Spleen (tissue), 11 donors: ENCODE measurements around the gene CHCHD3. TPM values are rescaled to one million over a fixed set of nuclear protein-coding genes. Genes with fewer than 3 reads are reported as not detected.
"Not testable (repeated sequence)": the region's sequence is repeated elsewhere in the genome, so short reads cannot be mapped to it uniquely, and the experiment has no call there.

Experiments
- DNase-seq: peaks from one replicate; pipeline ENCODE4 v3.0.0-alpha.2; 2020
- H3K27ac ChIP-seq, 8 donors: fragments of 200-600 bp; sonication (generic) in 7 of 8; 1 replicate in 4 of 8; 2 replicates in 4 of 8; pipeline versions ENCODE4 v1.5.0 to v1.8.0; 2016 to 2021; ENCODE audit warnings: inconsistent platforms in 4 of 8, mild to moderate bottlenecking in 4 of 8, moderate library complexity in 1 of 8
- H3K27me3 ChIP-seq, 7 donors: fragments of 200-600 bp; sonication (generic) in 6 of 7; replicated peaks in 1 of 7; 1 replicate in 4 of 7; 2 replicates in 3 of 7; pipeline versions ENCODE4 v1.5.0 to v1.8.0; 2016 to 2021; ENCODE audit warnings: inconsistent platforms in 3 of 7, mild to moderate bottlenecking in 1 of 7
- H3K36me3 ChIP-seq, 6 donors: fragments of 200-600 bp; sonication (generic) in 5 of 6; 1 replicate in 4 of 6; 2 replicates in 2 of 6; pipeline versions ENCODE4 v1.5.0 to v1.8.0; 2016 to 2021; ENCODE audit warnings: inconsistent platforms in 2 of 6
- H3K4me1 ChIP-seq, 6 donors: fragments of 200-600 bp; sonication (generic) in 5 of 6; 1 replicate in 3 of 6; 2 replicates in 3 of 6; pipeline versions ENCODE4 v1.5.0 to v1.8.0; 2016 to 2021; ENCODE audit warnings: inconsistent platforms in 3 of 6
- H3K4me3 ChIP-seq, 8 donors: fragments of 200-600 bp; sonication (generic) in 7 of 8; 1 replicate in 4 of 8; 2 replicates in 4 of 8; pipeline versions ENCODE4 v1.5.0 to v1.8.0; 2016 to 2021; ENCODE audit warnings: inconsistent platforms in 4 of 8, mild to moderate bottlenecking in 4 of 8, moderate library complexity in 2 of 8
- H3K9me3 ChIP-seq, 8 donors: fragments of 200-600 bp; sonication (generic) in 7 of 8; 1 replicate in 4 of 8; 2 replicates in 4 of 8; pipeline versions ENCODE4 v1.5.0 to v1.8.0; 2016 to 2021; ENCODE audit warnings: inconsistent platforms in 4 of 8
- POLR2A ChIP-seq, 3 donors: fragments of 450-650 bp; IDR thresholded peaks; one replicate each; pipeline ENCODE4 v1.5.1; 2017; ENCODE audit warnings: antibody characterized with exemption in 3 of 3, mild to moderate bottlenecking in 1 of 3
- POLR2AphosphoS5 ChIP-seq, 3 donors: sonication (generic); formaldehyde crosslinking; IDR thresholded peaks; one replicate each; pipeline ENCODE4 v1.5.1; 2017; ENCODE audit warnings: antibody characterized with exemption in 3 of 3
- WGBS, 5 donors: extraction: QIAGEN DNeasy Blood & Tissue Kit in 3 of 5; methylation state at CpG; one replicate each; pipeline versions ENCODE4 v1.1.5 to v1.1.7; 2013 to 2018; 5-methylcytosine and 5-hydroxymethylcytosine counted together
- intact Hi-C: fragments of 100-400 bp; cut with DNase I; formaldehyde crosslinking; loops from one replicate; pipeline ENCODE4 v1.15.0; 2023; ENCODE audit warnings: low total_unique reads
- polyA plus RNA-seq, 3 donors: library from polyadenylated mRNA; stranded (reverse); fragments of 200-250 nt; gene quantifications; one replicate each; pipeline ENCODE4 v1.2.1, GENCODE V29; 2013
- total RNA-seq, 7 donors: library from RNA; depleted of rRNA in 3 of 7; stranded (reverse); fragments of >200 nt in 3 of 7; fragmentation: NEBNext Ultra II Directional in 4 of 7; extraction: Animal tissue kit (Norgen Biotek cat#: 25700) in 4 of 7; gene quantifications; one replicate each; pipeline versions ENCODE4 v1.1.0 to v1.2.1, GENCODE V29; 2016 to 2021
- TF ChIP-seq, protein P1 (sequence below), 11 experiments: fragments of 200-600 bp in 7 of 11; fragments of 450-650 bp in 4 of 11; sonication (generic) in 4 of 11; IDR thresholded peaks in 8 of 11; conservative IDR thresholded peaks in 3 of 11; 1 replicate in 7 of 11; 2 replicates in 4 of 11; pipeline versions ENCODE4 v1.4.0 to v1.8.0; 2016 to 2021; ENCODE audit warnings: antibody characterized with exemption in 11 of 11, inconsistent platforms in 4 of 11, mild to moderate bottlenecking in 1 of 11
- donor health status: healthy with polysubstance abuse.
- donor health status: DM: no; HTN: no; CAD: no; lungs with moderate emphysema.
- donor health status: DM: no; HTN: no; CAD: no.
- donor health status: Bipolar disorder and iron deficiency.
- donor health status: healthy.
- donor health status: DM: no; HTN: no; CAD: no.
- donor health status: DM: yes; HTN: yes; CAD: no.

The CHCHD3 gene
- total and polyA plus RNA-seq, 10 donors: 18.6 to 60.3 (median 38.8) TPM

DNA sequence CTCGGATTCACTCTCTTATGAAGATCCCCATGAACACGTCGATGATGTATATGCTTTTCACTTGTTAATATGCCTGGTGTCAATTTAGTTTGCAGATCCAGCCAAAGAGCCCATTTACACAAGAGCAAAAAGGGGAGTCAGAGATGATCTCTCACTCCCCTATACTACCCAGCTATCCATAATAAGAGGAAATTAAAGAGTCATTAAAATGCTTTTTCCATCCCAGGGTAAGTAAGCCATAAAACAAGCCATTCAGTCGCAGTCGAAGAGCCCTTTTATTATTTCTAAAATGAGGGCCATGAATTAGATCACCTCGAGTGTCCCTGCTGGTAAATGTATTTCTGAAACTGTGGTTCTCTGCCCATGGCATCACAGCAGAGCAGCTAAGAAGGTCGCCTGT lies 41.2 kb downstream of the CHCHD3 start:
- intact Hi-C loops: no loop called here
- Histone ChIP-seq H3K4me3 (no peak overlapping the region), H3K27me3 (no peaks in the 10 kb centered on the region), H3K9me3 (no peaks in the 10 kb centered on the region), H3K4me1 (peaks cover 0 to 11% (median 0%) of the 10 kb centered on the region in 6 donors), H3K27ac (no peak overlapping the region), H3K36me3 (peaks cover 0 to 5% (median 0%) of the 10 kb centered on the region in 6 donors)
- no peak for TF ChIP-seq POLR2AphosphoS5 (IDR thresholded peaks at IDR 0.05)
- TF ChIP-seq, protein P1, sequence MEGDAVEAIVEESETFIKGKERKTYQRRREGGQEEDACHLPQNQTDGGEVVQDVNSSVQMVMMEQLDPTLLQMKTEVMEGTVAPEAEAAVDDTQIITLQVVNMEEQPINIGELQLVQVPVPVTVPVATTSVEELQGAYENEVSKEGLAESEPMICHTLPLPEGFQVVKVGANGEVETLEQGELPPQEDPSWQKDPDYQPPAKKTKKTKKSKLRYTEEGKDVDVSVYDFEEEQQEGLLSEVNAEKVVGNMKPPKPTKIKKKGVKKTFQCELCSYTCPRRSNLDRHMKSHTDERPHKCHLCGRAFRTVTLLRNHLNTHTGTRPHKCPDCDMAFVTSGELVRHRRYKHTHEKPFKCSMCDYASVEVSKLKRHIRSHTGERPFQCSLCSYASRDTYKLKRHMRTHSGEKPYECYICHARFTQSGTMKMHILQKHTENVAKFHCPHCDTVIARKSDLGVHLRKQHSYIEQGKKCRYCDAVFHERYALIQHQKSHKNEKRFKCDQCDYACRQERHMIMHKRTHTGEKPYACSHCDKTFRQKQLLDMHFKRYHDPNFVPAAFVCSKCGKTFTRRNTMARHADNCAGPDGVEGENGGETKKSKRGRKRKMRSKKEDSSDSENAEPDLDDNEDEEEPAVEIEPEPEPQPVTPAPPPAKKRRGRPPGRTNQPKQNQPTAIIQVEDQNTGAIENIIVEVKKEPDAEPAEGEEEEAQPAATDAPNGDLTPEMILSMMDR (IDR thresholded peaks at IDR 0.05 in 8 of 11, conservative IDR thresholded peaks at IDR 0.05 in 3 of 11): no peak
- no peak for TF ChIP-seq POLR2A (IDR thresholded peaks at IDR 0.05)
- DNase-seq: no peak
- WGBS, 5 donors: 93 to 96% (median 94%) methylated on average over 7 of the region's 7 CpGs

DNA sequence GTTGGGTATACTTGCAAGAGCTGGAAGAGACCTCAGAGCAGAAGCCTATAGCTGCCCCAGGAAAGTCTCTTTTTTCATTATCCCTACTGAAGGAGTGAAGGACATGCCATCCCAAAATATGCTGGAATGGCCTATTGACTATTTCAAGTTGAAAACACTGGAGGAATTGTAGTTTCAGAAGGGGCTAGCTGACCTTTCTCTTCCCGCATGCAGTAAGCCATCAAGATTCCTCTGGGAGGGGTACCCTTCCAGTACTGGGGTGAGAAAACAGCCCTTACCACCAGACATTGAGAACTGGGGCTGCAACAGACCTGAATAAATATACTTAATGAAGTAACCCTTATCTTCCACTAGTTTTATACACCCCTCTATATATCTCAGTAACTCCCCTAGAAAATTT lies 41.7 kb downstream of the CHCHD3 start:
- H3K4me3 ChIP-seq: no peak overlapping the region
- TF ChIP-seq, protein P1 (IDR thresholded peaks at IDR 0.05 in 8 of 11, conservative IDR thresholded peaks at IDR 0.05 in 3 of 11): no peak
- no peak for TF ChIP-seq POLR2AphosphoS5 (IDR thresholded peaks at IDR 0.05)
- no peak for TF ChIP-seq POLR2A (IDR thresholded peaks at IDR 0.05)
- no peak overlapping the region for H3K27ac ChIP-seq
- no peaks in the 10 kb centered on the region for H3K27me3 ChIP-seq
- intact Hi-C loops: no loop called here
- DNase-seq: no peak
- WGBS, 5 donors: 50 to 100% (median 98%) methylated on average over 1 of the region's 1 CpG
- H3K9me3 ChIP-seq: no peaks in the 10 kb centered on the region
- peaks cover 0 to 5% (median 0%) of the 10 kb centered on the region in 6 donors for H3K36me3 ChIP-seq
- H3K4me1 ChIP-seq: peaks cover 0 to 11% (median 0%) of the 10 kb centered on the region in 6 donors

DNA sequence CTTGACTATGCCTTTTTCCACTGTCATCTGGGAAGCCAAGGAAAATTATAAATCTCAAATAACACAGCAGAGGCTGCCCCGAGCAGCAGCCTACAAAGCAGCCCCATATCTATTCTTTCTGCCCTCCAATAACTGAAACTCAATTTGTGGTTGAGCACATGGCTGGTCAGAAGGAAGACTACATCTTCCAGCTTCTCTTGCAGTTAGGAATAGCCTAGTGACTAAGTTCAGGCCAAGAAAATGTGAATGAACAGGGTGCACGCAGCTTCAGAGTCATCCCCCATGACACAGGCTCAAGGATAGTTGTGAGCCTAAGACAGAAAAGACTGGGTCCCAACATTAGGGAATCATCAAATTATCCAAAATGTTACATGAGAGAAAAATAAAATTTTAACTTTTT lies 42.3 kb downstream of the CHCHD3 start:
- intact Hi-C loops: no loop called here
- no peak for DNase-seq
- TF ChIP-seq POLR2A (IDR thresholded peaks at IDR 0.05): no peak
- TF ChIP-seq POLR2AphosphoS5 (IDR thresholded peaks at IDR 0.05): no peak
- TF ChIP-seq, protein P1 (IDR thresholded peaks at IDR 0.05 in 8 of 11, conservative IDR thresholded peaks at IDR 0.05 in 3 of 11): no peak
- Histone ChIP-seq H3K36me3 (peaks cover 0 to 1% (median 0%) of the 10 kb centered on the region in 6 donors), H3K4me3 (no peak overlapping the region), H3K27ac (no peak overlapping the region), H3K9me3 (no peaks in the 10 kb centered on the region), H3K4me1 (peaks cover 0 to 11% (median 0%) of the 10 kb centered on the region in 6 donors), H3K27me3 (no peaks in the 10 kb centered on the region)
- 93 to 96% (median 95%) methylated on average over 2 of the region's 2 CpGs for WGBS, 5 donors

DNA sequence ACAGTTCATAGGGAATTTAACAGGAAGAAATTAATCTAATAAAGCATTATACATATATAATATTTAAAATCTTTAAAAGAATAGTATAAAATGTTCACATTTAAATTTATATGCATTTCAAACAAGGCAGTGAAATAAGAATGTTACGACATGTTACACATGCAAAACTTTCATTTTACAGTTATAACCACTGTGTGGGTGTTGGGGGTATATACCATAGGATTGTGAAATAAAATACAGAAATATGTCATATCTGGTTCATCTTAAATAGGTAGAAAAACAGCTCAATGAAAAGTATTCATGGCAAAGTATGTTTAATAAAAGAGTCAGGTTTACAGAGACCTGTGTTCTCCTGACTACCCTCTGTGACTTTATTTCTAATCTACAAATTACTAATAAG lies 45.6 kb downstream of the CHCHD3 start:
- intact Hi-C loops: no loop called here
- H3K27me3 ChIP-seq: no peaks in the 10 kb centered on the region
- DNase-seq: no peak
- no peaks in the 10 kb centered on the region for H3K36me3 ChIP-seq
- no peak overlapping the region for H3K4me3 ChIP-seq
- TF ChIP-seq, protein P1 (IDR thresholded peaks at IDR 0.05 in 8 of 11, conservative IDR thresholded peaks at IDR 0.05 in 3 of 11): no peak
- no peak for TF ChIP-seq POLR2A (IDR thresholded peaks at IDR 0.05)
- TF ChIP-seq POLR2AphosphoS5 (IDR thresholded peaks at IDR 0.05): no peak
- H3K27ac ChIP-seq: no peak overlapping the region
- no peaks in the 10 kb centered on the region for H3K9me3 ChIP-seq
- 38 to 82% (median 68%) methylated on average over 1 of the region's 1 CpG for WGBS, 5 donors
- peaks cover 0 to 11% (median 0%) of the 10 kb centered on the region in 6 donors for H3K4me1 ChIP-seq

DNA sequence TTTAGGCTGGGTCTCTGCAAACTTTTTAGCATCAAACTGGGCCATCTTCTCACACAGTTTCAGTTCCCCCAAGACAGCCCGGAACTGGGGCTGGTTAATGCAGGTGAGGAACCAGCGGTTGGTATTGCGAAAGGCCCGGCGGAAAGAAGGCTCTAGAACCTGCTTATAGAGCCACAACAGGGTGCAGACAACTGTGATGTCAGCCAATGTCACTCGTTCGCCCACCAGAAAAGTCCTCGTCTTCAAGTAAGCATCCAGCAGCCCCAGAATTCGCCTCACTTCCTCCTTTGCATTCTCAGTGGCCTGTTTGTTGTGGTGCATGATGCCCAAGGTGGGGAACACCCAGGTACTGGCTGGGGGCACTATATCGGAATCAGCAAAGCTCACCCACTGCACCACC lies 46.6 kb downstream of the CHCHD3 start:
- peaks cover 0 to 11% (median 0%) of the 10 kb centered on the region in 6 donors for H3K4me1 ChIP-seq
- DNase-seq: peak; percentile 76
- 66 to 85% (median 77%) methylated on average over 10 of the region's 10 CpGs for WGBS, 5 donors
- H3K4me3 ChIP-seq, intact Hi-C loops, H3K36me3 ChIP-seq, H3K9me3 ChIP-seq, H3K27me3 ChIP-seq: not testable (repeated sequence)
- H3K27ac ChIP-seq: peak overlapping the region in 3 of 8 donors; percentile 32 to 50 (median 50)
